Stimulated activated CD4-positive, alpha-beta T cell treated with anti-CD3 and anti-CD28 coated beads, Interleukin-12 subunit alpha, Interleukin-12 subunit beta, amount 100 ng/mL, for 48 hours (primary cell): ENCODE data around the gene ZNF350.
"Not testable (repeated sequence)": the region's sequence is repeated elsewhere in the genome, so short reads cannot be mapped to it uniquely, and the experiment has no call there.

Experiments
- DNase-seq, 3 donors: peaks; one replicate each; pipeline ENCODE4 v3.0.0-alpha.2; 2020; ENCODE audit warnings: low read depth in 2 of 3, low spot score in 1 of 3

ZNF350 gene

GRCh38 chr19:51986309-51987291, at the start of gene ZNF350:
Gene ZNF350, minus strand, starts transcription at chr19:51986840. Its CDS starts 12,480 bp downstream, at chr19:51974360.
- peak; percentile 77 to 83 (median 78) for DNase-seq

GRCh38 chr19:52034051-52034728, 47.5 kb upstream of the ZNF350 start:
- DNase-seq: no peak

- DNase-seq: no peak
These were observed 42.1 kb upstream of the ZNF350 start for GRCh38 chr19:52028780-52029123.

- peak; percentile 75 to 81 (median 79) for DNase-seq
These were observed 41.6 kb upstream of the ZNF350 start, which contains the start of gene ZNF614 for GRCh38 chr19:52028027-52028779. Gene ZNF614, minus strand, starts transcription at chr19:52028379. Its CDS starts 2,634 bp downstream, at chr19:52025745.

GRCh38 chr19:52026255-52026990, 39.8 kb upstream of the ZNF350 start:
- DNase-seq: not testable (repeated sequence)

- DNase-seq: not testable (repeated sequence)
These were observed 37.8 kb upstream of the ZNF350 start for GRCh38 chr19:52024478-52024877.

- DNase-seq: no peak
These were observed 35.6 kb upstream of the ZNF350 start for GRCh38 chr19:52022193-52022592.

- no peak for DNase-seq
These were observed 33.9 kb upstream of the ZNF350 start for GRCh38 chr19:52020506-52020905.

- DNase-seq: no peak
These were observed 24.0 kb upstream of the ZNF350 start for GRCh38 chr19:52010674-52011073.

GRCh38 chr19:52007806-52008557, 21.3 kb upstream of the ZNF350 start, which contains the start of gene ZNF615:
Gene ZNF615, minus strand, starts transcription at chr19:52008211. Its CDS starts 4,500 bp downstream, at chr19:52003711.
- peak; percentile 75 to 88 (median 83) for DNase-seq

GRCh38 chr19:52007451-52007805, 20.8 kb upstream of the ZNF350 start:
- DNase-seq: no peak

GRCh38 chr19:51994048-51994644, 7.5 kb upstream of the ZNF350 start:
- no peak for DNase-seq

- no peak for DNase-seq
These were observed 6.8 kb upstream of the ZNF350 start for GRCh38 chr19:51993422-51993821.

GRCh38 chr19:51983361-51983760, 3.3 kb downstream of the ZNF350 start:
- no peak for DNase-seq

GRCh38 chr19:51980926-51981325, 5.7 kb downstream of the ZNF350 start:
- DNase-seq: not testable (repeated sequence)

- no peak for DNase-seq
These were observed 6.4 kb downstream of the ZNF350 start for GRCh38 chr19:51980116-51980736.

- no peak for DNase-seq
These were observed 7.8 kb downstream of the ZNF350 start for GRCh38 chr19:51978882-51979281.

GRCh38 chr19:51977346-51977745, 9.3 kb downstream of the ZNF350 start:
- DNase-seq: no peak

GRCh38 chr19:51976852-51977251, 9.8 kb downstream of the ZNF350 start:
- no peak for DNase-seq
